GM18507 (cell line): ENCODE results near the gene SIRPG.
"Not testable (repeated sequence)": the region's sequence is repeated elsewhere in the genome, so short reads cannot be mapped to it uniquely, and the experiment has no call there.

Experiments
- DNase-seq: peaks from one replicate; pipeline ENCODE4 v3.0.0; 2011; ENCODE audit warnings: low read depth; ENCODE audit not compliant: insufficient read length; ENCODE audit errors: extremely low spot score
- FAIRE-seq: peaks from 2 replicates; lab custom pipeline; 2011; peaks lifted over from hg19 to GRCh38; lab: Jason Lieb, UNC

SIRPG gene

GRCh38 chr20:1638643-1639042 is 18.9 kb downstream of the SIRPG start:
- DNase-seq, FAIRE-seq: not testable (repeated sequence)

- FAIRE-seq (no peak), DNase-seq (no peak)
These were observed 19.8 kb downstream of the SIRPG start for GRCh38 chr20:1637755-1638154.

GRCh38 chr20:1637226-1637625 is 20.4 kb downstream of the SIRPG start:
- FAIRE-seq (no peak), DNase-seq (no peak)

GRCh38 chr20:1636621-1637020 is 21.0 kb downstream of the SIRPG start:
- DNase-seq (no peak), FAIRE-seq (no peak)

GRCh38 chr20:1635291-1635979 is 22.1 kb downstream of the SIRPG start:
- no peak for FAIRE-seq
- DNase-seq: no peak

GRCh38 chr20:1633535-1633934 is 24.0 kb downstream of the SIRPG start:
- DNase-seq (no peak), FAIRE-seq (no peak)

GRCh38 chr20:1632178-1632577 is 25.4 kb downstream of the SIRPG start:
- FAIRE-seq (peak; percentile 5), DNase-seq (peak; percentile 14)

- DNase-seq (no peak), FAIRE-seq (no peak)
These were observed 26.0 kb downstream of the SIRPG start for GRCh38 chr20:1631309-1632151.

GRCh38 chr20:1630186-1630585 is 27.4 kb downstream of the SIRPG start:
- FAIRE-seq (no peak), DNase-seq (no peak)

- no peak for FAIRE-seq
- no peak for DNase-seq
These were observed 28.3 kb downstream of the SIRPG start for GRCh38 chr20:1629321-1629720.

GRCh38 chr20:1628621-1629020 is 29.0 kb downstream of the SIRPG start:
- DNase-seq (no peak), FAIRE-seq (no peak)

- FAIRE-seq (no peak), DNase-seq (no peak)
These were observed 30.4 kb downstream of the SIRPG start for GRCh38 chr20:1627200-1627550.

GRCh38 chr20:1626528-1627199 is 30.9 kb downstream of the SIRPG start:
- no peak for DNase-seq
- no peak for FAIRE-seq

GRCh38 chr20:1625083-1625690 is 32.4 kb downstream of the SIRPG start:
- FAIRE-seq (no peak), DNase-seq (no peak)

- FAIRE-seq (no peak), DNase-seq (no peak)
These were observed 33.9 kb downstream of the SIRPG start for GRCh38 chr20:1623501-1624205.

GRCh38 chr20:1622450-1622849 is 35.1 kb downstream of the SIRPG start:
- FAIRE-seq: peak; percentile 70
- DNase-seq: no peak

GRCh38 chr20:1621316-1621715 is 36.3 kb downstream of the SIRPG start:
- FAIRE-seq (no peak), DNase-seq (no peak)

- no peak for DNase-seq
- FAIRE-seq: peak; percentile 59
These were observed 37.6 kb downstream of the SIRPG start, which contains the start of gene SIRPB1 for GRCh38 chr20:1619861-1620444. Gene SIRPB1, minus strand, starts transcription at chr20:1620009. Its CDS starts 65 bp downstream, at chr20:1619944.

- no peak for FAIRE-seq
- DNase-seq: no peak
These were observed 38.5 kb downstream of the SIRPG start for GRCh38 chr20:1618954-1619540.
